Measurements from ENCODE around the gene SUGT1.

DNA sequence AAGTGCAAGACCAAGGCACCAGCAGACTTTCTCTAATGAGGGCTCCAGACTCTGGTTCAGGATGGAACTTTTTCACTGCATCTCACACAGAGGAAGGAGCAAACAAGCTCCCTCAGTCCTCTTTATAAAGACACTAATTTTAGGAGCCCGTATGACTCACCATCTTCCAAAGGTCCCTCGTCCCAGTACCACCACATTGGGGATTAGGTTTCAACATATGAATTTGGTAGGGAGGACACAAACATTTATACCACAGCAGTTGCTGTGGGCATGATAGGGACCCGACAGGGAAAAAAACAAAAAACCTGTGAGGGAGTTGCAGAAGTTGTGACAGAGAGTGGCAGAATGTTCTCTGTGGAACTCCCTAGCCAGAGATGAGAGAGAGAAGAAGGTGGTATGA is 93.5 kb downstream of the SUGT1 start:
- no peak for TF ChIP-seq CTCF (conservative IDR thresholded peaks at IDR 0.05; ENCODE audit: low read depth in 2 of 2)
- TF ChIP-seq NANOG (IDR thresholded peaks at IDR 0.05; ENCODE audit: borderline replicate concordance) = no peak
- TF ChIP-seq EZH2phosphoT487 (IDR thresholded peaks at IDR 0.05; ENCODE audit: unreplicated experiment) = no peak
- no peak for TF ChIP-seq POLR2AphosphoS5 (IDR thresholded peaks at IDR 0.05; ENCODE audit: low read depth)
- TF ChIP-seq, protein P1, sequence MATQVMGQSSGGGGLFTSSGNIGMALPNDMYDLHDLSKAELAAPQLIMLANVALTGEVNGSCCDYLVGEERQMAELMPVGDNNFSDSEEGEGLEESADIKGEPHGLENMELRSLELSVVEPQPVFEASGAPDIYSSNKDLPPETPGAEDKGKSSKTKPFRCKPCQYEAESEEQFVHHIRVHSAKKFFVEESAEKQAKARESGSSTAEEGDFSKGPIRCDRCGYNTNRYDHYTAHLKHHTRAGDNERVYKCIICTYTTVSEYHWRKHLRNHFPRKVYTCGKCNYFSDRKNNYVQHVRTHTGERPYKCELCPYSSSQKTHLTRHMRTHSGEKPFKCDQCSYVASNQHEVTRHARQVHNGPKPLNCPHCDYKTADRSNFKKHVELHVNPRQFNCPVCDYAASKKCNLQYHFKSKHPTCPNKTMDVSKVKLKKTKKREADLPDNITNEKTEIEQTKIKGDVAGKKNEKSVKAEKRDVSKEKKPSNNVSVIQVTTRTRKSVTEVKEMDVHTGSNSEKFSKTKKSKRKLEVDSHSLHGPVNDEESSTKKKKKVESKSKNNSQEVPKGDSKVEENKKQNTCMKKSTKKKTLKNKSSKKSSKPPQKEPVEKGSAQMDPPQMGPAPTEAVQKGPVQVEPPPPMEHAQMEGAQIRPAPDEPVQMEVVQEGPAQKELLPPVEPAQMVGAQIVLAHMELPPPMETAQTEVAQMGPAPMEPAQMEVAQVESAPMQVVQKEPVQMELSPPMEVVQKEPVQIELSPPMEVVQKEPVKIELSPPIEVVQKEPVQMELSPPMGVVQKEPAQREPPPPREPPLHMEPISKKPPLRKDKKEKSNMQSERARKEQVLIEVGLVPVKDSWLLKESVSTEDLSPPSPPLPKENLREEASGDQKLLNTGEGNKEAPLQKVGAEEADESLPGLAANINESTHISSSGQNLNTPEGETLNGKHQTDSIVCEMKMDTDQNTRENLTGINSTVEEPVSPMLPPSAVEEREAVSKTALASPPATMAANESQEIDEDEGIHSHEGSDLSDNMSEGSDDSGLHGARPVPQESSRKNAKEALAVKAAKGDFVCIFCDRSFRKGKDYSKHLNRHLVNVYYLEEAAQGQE (IDR thresholded peaks at IDR 0.05; ENCODE audit: unreplicated experiment) = no peak
- TF ChIP-seq EZH2 (IDR thresholded peaks at IDR 0.05; ENCODE audit: low read depth, unreplicated experiment) = no peak
- no peak for TF ChIP-seq STAT1 (IDR thresholded peaks at IDR 0.05; ENCODE audit: unreplicated experiment)
- TF ChIP-seq, protein P2, sequence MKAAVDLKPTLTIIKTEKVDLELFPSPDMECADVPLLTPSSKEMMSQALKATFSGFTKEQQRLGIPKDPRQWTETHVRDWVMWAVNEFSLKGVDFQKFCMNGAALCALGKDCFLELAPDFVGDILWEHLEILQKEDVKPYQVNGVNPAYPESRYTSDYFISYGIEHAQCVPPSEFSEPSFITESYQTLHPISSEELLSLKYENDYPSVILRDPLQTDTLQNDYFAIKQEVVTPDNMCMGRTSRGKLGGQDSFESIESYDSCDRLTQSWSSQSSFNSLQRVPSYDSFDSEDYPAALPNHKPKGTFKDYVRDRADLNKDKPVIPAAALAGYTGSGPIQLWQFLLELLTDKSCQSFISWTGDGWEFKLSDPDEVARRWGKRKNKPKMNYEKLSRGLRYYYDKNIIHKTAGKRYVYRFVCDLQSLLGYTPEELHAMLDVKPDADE (IDR thresholded peaks at IDR 0.05) = no peak
- TF ChIP-seq CREB1 (CRISPR knock-in tag; IDR thresholded peaks at IDR 0.05; ENCODE audit: low read depth) = no peak

All from GM23338 (cell line).